Endothelial cell of umbilical vein (primary cell): ENCODE measurements around the gene HSD17B13. TPM values are rescaled to one million over a fixed set of nuclear protein-coding genes. Genes with fewer than 3 reads are reported as not detected.
"Not testable (repeated sequence)": the region's sequence is repeated elsewhere in the genome, so short reads cannot be mapped to it uniquely, and the experiment has no call there.

Experiments
- BruUV-seq: library from RNA; stranded (reverse); fragments of 400-500 nt; replicated peaks from 2 replicates; lab custom pipeline; 2021; lab: Mats Ljungman, UMichigan
- CTCF ChIA-PET: fragments of 300-600, 350-600 bp; sonication (Branson Sonifier 250); formaldehyde crosslinking; loops from one replicate; lab custom pipeline; 2021; ENCODE audit warnings: antibody characterized with exemption, inconsistent platforms; lab: Charles Lee
- POLR2A ChIA-PET: fragments of 300-600, 350-600 bp; sonication (Branson Sonifier 250); formaldehyde crosslinking; loops from one replicate; lab custom pipeline; 2021; ENCODE audit warnings: antibody characterized with exemption, inconsistent platforms; lab: Charles Lee
- DNase-seq: peaks from one replicate; pipeline ENCODE4 v3.0.0-alpha.2; 2011; ENCODE audit warnings: low read depth, low spot score
- FAIRE-seq: peaks from 2 replicates; lab custom pipeline; 2011; peaks lifted over from hg19 to GRCh38; lab: Jason Lieb, UNC
- H2AFZ ChIP-seq: 2 replicates; pipeline ENCODE4 v1.6.0; 2012; ENCODE audit warnings: low read depth, low read length, control low read depth, inconsistent platforms
- H3K27ac ChIP-seq: 2 replicates; pipeline ENCODE4 v1.5.1; 2011; ENCODE audit warnings: low read depth, mild to moderate bottlenecking, control low read depth, low read length, moderate library complexity; ENCODE audit not compliant: insufficient read depth
- H3K27me3 ChIP-seq, 2 experiments: 2 replicates each; pipeline versions ENCODE4 v1.6.0 to v1.6.1; 2011; ENCODE audit warnings: low read length in 2 of 2, mixed read lengths in 1 of 2; ENCODE audit not compliant: control insufficient read depth in 2 of 2, insufficient read depth in 2 of 2
- H3K36me3 ChIP-seq, 2 experiments: 2 replicates in 1 of 2; 3 replicates in 1 of 2; pipeline ENCODE4 v1.5.1; 2011; ENCODE audit warnings: low read length in 2 of 2, mild to moderate bottlenecking in 1 of 2, moderate library complexity in 1 of 2; ENCODE audit not compliant: control insufficient read depth in 2 of 2, insufficient read depth in 2 of 2; ENCODE audit errors: extremely low read depth in 1 of 2
- H3K4me1 ChIP-seq: 3 replicates; pipeline ENCODE4 v1.5.1; 2011; ENCODE audit warnings: mild to moderate bottlenecking, low read length; ENCODE audit not compliant: control insufficient read depth, insufficient read depth; ENCODE audit errors: extremely low read depth
- H3K4me2 ChIP-seq: 2 replicates; pipeline ENCODE4 v1.6.1; 2011; ENCODE audit warnings: low read length, control low read depth, mixed read lengths; ENCODE audit not compliant: insufficient read depth
- H3K4me3 ChIP-seq, 3 experiments: fragments of 200-600 bp in 1 of 3; sonication (generic), shearing (Covaris generic) in 1 of 3; replicated peaks in 1 of 3; 2 replicates each; pipeline ENCODE4 v1.5.1; 2011 to 2016; ENCODE audit warnings: control low read depth in 3 of 3, low read length in 3 of 3, mild to moderate bottlenecking in 2 of 3, inconsistent platforms in 1 of 3, low read depth in 1 of 3, moderate library complexity in 1 of 3; ENCODE audit not compliant: insufficient read depth in 1 of 3
- H3K79me2 ChIP-seq: 2 replicates; pipeline ENCODE4 v1.6.0; 2012; ENCODE audit warnings: low read length, inconsistent platforms; ENCODE audit not compliant: control insufficient read depth, insufficient read depth
- H3K9ac ChIP-seq: replicated peaks from 2 replicates; pipeline ENCODE3; 2011; ENCODE audit warnings: low read length, control low read depth; ENCODE audit not compliant: insufficient read depth; ENCODE audit errors: extremely low read depth
- H3K9me1 ChIP-seq: replicated peaks from 3 replicates; pipeline ENCODE4 v1.6.0; 2011; ENCODE audit warnings: mild to moderate bottlenecking, low read length; ENCODE audit not compliant: control insufficient read depth, insufficient read depth; ENCODE audit errors: extremely low read depth
- H3K9me3 ChIP-seq: replicated peaks from 2 replicates; pipeline ENCODE4 v1.5.1; 2012; ENCODE audit warnings: low read length, inconsistent platforms; ENCODE audit not compliant: control insufficient read depth, insufficient read depth
- H4K20me1 ChIP-seq: replicated peaks from 2 replicates; pipeline ENCODE3; 2011; ENCODE audit warnings: mild to moderate bottlenecking, low read length; ENCODE audit not compliant: control insufficient read depth, insufficient read depth; ENCODE audit errors: extremely low read depth
- CTCF ChIP-seq, 2 donors: IDR thresholded peaks; 1 replicate in 1 of 2; 2 replicates in 1 of 2; pipeline ENCODE4 v1.5.1; 2011; ENCODE audit warnings: low read length in 2 of 2, mild to moderate bottlenecking in 2 of 2, moderate library complexity in 2 of 2, control low read depth in 1 of 2, inconsistent platforms in 1 of 2, low read depth in 1 of 2; ENCODE audit not compliant: insufficient read depth in 1 of 2; ENCODE audit errors: extremely low read depth in 1 of 2
- EZH2 ChIP-seq: IDR thresholded peaks from 2 replicates; pipeline ENCODE4 v1.6.1; 2012; ENCODE audit warnings: borderline replicate concordance, low read depth, mild to moderate bottlenecking, moderate library complexity, low read length, inconsistent platforms; ENCODE audit not compliant: severe bottlenecking
- FOS ChIP-seq: IDR thresholded peaks from 2 replicates; pipeline ENCODE4 v1.6.1; 2011; ENCODE audit warnings: mild to moderate bottlenecking, low read length, moderate library complexity, borderline replicate concordance; ENCODE audit not compliant: insufficient read depth
- GATA2 ChIP-seq: IDR thresholded peaks from 2 replicates; pipeline ENCODE4 v1.7.0; 2011; ENCODE audit warnings: low read depth, mild to moderate bottlenecking, moderate library complexity, mixed read lengths, low read length; ENCODE audit not compliant: insufficient read length, insufficient read depth
- JUN ChIP-seq: IDR thresholded peaks from 2 replicates; pipeline ENCODE4 v1.6.1; 2011; ENCODE audit warnings: borderline replicate concordance, low read depth; ENCODE audit not compliant: insufficient read length, insufficient read depth
- MAX ChIP-seq: IDR thresholded peaks from 2 replicates; pipeline ENCODE4 v1.6.1; 2011; ENCODE audit not compliant: insufficient read depth, insufficient read length
- MYC ChIP-seq: IDR thresholded peaks from one replicate; pipeline ENCODE4 v1.6.1; 2011; ENCODE audit warnings: mild to moderate bottlenecking, low read depth, low read length
- POLR2A ChIP-seq: IDR thresholded peaks from 2 replicates; pipeline ENCODE4 v1.6.1; 2012; ENCODE audit warnings: low read depth, mild to moderate bottlenecking, control low read depth, low read length
- POLR2AphosphoS5 ChIP-seq: IDR thresholded peaks from 2 replicates; pipeline ENCODE4 v1.6.1; 2012; ENCODE audit warnings: low read depth, mild to moderate bottlenecking, control low read depth, low read length, moderate library complexity; ENCODE audit not compliant: insufficient read depth
- dilution Hi-C: fragments of 300-500 bp; cut with MboI; formaldehyde crosslinking; loops from one replicate; pipeline ENCODE4 v1.15.0; 2019; ENCODE audit warnings: low sequenced_read_pairs; ENCODE audit not compliant: extremely low pct_ligation_motif_present
- intact Hi-C: fragments of 100-400 bp; cut with micrococcal nuclease; formaldehyde crosslinking; loops from one replicate; pipeline ENCODE4 v1.10.0; 2022
- polyA plus RNA-seq, 4 experiments: library from polyadenylated mRNA; depleted of rRNA in 3 of 4; stranded (reverse) in 3 of 4; unstranded in 1 of 4; fragments of >200 nt; gene quantifications; 2 replicates each; pipeline versions ENCODE4 v1.2.1 to v1.2.3, GENCODE V29; 2011 to 2012; ENCODE audit warnings: missing spikeins in 1 of 4
- total RNA-seq: library from RNA; stranded (reverse); gene quantifications from 2 replicates; pipeline ENCODE4 v1.2.3, GENCODE V29; 2021

HSD17B13 gene
- total and polyA plus RNA-seq, 2 donors (not counting 3 experiments of a cell fraction or from before 2014, with no cell fraction given) = 0.07 TPM; not detected in 1

GRCh38 chr4:87286970-87287369 is 35.7 kb downstream of the HSD17B13 start:
- Histone ChIP-seq H3K4me2 (no peak overlapping the region), H3K4me3 (no peak overlapping the region), H4K20me1 (no peaks in the 10 kb centered on the region), H3K27me3 (no peaks in the 10 kb centered on the region), H3K4me1 (no peaks in the 10 kb centered on the region), H3K9ac (no peak overlapping the region), H3K27ac (no peak overlapping the region), H2AFZ (no peak overlapping the region), H3K36me3 (no peaks in the 10 kb centered on the region), H3K9me3 (no peaks in the 10 kb centered on the region), H3K9me1 (no peaks in the 10 kb centered on the region), H3K79me2 (no peaks in the 10 kb centered on the region)
- TF ChIP-seq POLR2AphosphoS5 (no peak), EZH2 (no peak), CTCF (IDR thresholded peaks at IDR 0.05; ENCODE audit: extremely low read depth in 1 of 2, insufficient read depth in 1 of 2, low read depth in 1 of 2, low read length in 2 of 2) (no peak), MYC (no peak), MAX (no peak), JUN (no peak), GATA2 (no peak), POLR2A (no peak), FOS (no peak)
- ChIA-PET CTCF (no interaction called here), POLR2A (no interaction called here)
- intact Hi-C loops = no loop called here
- no peak for DNase-seq
- FAIRE-seq = no peak
- BruUV-seq = no TSS peak
- dilution Hi-C loops = no loop called here

- CTCF ChIA-PET, FAIRE-seq, POLR2A ChIA-PET, H3K4me3 ChIP-seq, dilution Hi-C loops, H2AFZ ChIP-seq, H3K9me1 ChIP-seq, H4K20me1 ChIP-seq, H3K4me1 ChIP-seq, H3K9ac ChIP-seq, H3K36me3 ChIP-seq, H3K27me3 ChIP-seq, H3K4me2 ChIP-seq, H3K9me3 ChIP-seq, DNase-seq, H3K27ac ChIP-seq, BruUV-seq, H3K79me2 ChIP-seq, intact Hi-C loops: not testable (repeated sequence)
Measured at GRCh38 chr4:87284268-87284667, 38.4 kb downstream of the HSD17B13 start.
